Fibroblast of skin of right biceps (primary cell): ENCODE results near the gene TMEM134.
"Not testable (repeated sequence)": the region's sequence is repeated elsewhere in the genome, so short reads cannot be mapped to it uniquely, and the experiment has no call there.

Source experiments
- DNase-seq: peaks from one replicate; pipeline ENCODE4 v3.0.0-alpha.2; 2013

The TMEM134 gene

DNA sequence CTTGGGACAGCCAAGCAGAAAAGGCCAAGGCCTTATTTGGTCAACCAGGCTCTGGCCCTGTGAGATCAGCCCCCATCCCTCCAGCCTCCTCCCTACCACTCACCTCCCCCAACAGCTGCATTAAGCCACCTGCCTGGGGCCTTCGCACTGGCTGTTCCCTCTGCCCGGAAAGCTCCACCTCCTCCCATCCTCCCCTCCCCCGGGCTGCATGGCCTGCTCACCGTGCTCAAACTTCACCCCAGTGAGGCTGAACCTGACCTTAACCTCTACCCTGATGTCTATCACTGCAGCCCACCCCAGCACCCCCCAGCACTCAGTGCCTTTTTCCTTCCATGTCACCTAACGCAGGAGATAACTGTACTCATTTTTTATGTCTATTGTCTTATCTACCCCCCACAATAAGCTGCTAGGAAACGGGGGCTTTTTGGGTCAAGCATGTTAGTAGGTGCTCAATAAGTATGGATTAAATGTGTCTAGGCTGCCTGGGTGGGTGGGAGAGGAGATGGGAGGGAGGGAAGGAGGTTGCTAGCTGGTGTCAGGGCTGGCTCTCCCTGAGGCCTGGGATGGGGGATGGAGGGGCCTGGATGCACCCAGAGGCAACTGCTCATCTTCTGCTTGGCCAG is 32.5 kb downstream of the TMEM134 start:
- DNase-seq, result peak; percentile 46

DNA sequence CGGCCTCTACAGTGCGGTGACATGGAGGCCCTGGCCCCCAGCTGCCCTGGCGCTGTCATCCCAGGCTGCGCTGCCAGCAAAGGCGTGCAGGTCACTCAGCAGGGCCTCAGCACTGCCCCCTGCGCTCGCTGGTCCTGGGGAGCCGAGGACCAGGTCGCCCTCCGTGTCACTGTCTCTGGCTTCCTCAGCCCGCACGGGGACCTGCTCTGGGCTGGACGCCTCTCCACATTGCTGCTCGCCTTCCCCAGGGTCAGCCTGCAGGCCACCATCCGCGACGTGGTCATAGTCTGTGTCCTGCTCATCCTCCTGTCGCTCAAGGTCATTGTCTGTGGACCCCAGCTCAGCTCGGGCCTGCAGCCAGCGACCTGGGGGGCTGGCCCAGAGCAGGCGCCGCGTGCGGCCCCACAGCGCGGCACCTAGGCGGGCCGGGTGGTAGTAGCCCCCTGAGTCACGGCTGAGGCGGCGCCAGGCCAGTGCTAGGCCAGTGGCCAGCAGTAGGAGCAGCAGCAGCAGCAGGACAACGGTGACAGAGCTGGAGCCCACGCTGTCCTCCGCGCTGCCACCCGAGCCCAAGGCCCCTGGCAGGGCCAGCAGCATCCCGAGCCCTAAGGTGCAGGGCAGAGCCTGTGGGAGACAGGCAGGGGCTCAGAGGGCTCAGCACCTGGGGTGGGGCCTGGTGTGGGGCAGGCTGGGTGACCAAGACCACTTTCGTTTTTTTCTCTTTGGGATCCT is 33.2 kb downstream of the TMEM134 start:
- DNase-seq, result no peak

GRCh38 chr11:67435031-67435726 is 33.9 kb downstream of the TMEM134 start:
- no peak for DNase-seq

GRCh38 chr11:67434395-67434881 is 34.6 kb downstream of the TMEM134 start:
- DNase-seq, result no peak

DNA sequence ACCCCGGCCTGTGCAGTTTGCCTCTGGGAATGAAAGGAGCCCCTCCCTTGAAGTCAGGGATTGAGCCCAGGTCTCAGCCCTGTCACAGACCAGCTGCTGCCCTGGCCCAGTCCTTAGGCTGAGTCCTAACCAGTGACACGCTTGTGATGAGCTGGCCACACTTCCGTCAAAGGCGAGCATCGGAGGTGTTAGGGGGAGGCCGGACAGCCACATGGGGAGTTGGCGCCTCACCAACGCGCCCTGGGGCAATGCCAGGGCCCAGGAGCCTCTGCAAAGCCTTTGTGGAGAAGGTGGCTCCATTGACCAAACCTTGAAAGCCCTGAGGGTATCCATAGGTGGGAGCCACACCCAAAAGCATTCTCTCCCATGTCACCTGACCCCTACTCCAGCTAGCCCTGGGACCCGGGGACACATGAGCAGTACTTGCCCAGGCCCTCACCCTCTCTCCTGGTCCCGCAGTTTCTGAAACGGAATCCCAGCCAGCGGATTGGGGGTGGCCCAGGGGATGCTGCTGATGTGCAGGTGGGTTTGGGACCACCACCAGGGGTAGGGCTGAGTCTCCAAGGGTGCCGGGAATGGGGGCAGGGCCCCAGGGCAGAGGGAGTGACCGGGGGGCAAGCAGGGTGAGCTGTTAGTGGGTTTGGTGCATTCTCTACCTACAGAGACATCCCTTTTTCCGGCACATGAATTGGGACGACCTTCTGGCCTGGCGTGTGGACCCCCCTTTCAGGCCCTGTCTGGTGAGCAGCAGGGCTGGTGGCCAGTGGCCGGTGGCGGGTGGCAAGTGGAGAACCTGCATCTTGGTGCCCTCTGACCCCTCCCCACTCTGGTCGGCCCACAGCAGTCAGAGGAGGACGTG is 35.3 kb downstream of the TMEM134 start:
- DNase-seq, result no peak

DNA sequence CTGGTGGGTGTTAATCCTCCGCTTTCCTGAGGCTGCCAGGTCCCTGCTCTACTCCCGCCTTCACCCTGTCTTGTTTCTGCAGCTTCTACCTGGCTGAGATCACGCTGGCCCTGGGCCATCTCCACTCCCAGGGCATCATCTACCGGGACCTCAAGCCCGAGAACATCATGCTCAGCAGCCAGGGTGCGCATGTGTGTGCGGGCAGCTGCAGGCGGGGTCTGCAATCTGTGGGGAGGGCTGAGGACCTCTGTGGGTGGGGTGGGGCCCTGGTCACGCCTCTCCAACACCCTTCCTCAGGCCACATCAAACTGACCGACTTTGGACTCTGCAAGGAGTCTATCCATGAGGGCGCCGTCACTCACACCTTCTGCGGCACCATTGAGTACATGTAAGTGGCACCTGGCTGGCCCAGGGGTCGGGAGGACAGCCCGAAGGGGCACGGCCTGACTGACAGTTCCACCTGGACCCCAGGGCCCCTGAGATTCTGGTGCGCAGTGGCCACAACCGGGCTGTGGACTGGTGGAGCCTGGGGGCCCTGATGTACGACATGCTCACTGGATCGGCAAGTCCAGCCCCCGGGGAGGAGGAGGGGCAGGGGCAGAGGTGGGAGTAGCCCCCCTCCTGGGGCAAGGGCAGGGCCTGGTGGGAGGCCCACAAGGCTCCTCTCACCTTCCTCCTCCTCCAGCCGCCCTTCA is 36.2 kb downstream of the TMEM134 start:
- DNase-seq, result no peak

GRCh38 chr11:67431346-67432249 is 37.5 kb downstream of the TMEM134 start:
- no peak for DNase-seq

- DNase-seq, result no peak
Observed at GRCh38 chr11:67429722-67430121, 39.3 kb downstream of the TMEM134 start.

DNA sequence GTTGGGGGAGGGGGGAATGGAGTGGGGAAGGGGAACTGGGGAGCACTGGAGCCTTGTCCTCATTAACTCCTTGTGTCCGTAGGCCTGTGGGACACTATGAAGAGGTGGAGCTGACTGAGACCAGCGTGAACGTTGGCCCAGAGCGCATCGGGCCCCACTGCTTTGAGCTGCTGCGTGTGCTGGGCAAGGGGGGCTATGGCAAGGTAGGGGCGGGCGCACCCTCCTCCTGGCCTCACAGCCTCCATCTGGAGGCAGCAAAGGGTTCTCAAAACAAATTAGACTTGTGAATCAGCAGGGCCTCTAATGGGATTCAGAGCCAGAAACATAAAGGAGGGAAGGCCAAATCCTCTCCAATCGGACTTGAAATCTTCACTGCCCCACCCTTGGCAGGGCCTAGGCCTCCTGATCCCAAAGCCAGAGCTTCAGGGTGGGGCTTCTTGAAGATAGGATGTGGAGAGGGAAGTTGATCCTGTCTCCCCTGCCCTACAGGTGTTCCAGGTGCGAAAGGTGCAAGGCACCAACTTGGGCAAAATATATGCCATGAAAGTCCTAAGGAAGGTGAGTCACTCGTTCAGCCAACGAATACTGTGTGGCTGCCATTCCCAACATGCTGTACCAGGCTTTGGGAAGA is 39.9 kb downstream of the TMEM134 start:
- DNase-seq, result no peak

- peak; percentile 97 for DNase-seq
Observed at GRCh38 chr11:67428052-67429001, 40.7 kb downstream of the TMEM134 start, which contains the start of gene RPS6KB2. RPS6KB2 (plus strand) TSS chr11:67428494; CDS start chr11:67428546, 52 bp downstream.

DNA sequence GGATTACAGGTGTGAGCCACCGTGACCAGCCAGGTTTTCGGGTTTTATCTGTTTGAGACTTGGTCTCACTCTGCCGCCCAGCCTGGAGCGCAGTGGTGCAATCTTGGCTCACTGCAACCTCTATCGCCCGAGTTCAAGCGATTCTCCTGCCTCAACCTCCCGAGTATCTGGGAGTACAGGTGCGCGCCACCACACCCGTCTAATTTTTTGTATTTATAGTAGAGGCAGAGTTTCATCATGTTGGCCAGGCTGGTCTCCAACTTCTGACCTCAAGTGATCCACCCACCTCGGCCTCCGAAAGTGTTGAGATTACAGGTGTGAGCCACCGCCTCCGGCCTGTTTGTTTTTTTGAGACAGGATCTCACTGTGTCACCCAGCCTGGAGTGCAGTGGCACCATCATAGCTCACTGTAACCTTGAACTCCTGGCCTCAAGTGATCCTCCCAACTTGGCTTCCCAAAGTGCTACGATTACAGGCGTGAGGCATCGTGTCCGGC is 41.6 kb downstream of the TMEM134 start:
- not testable (repeated sequence) for DNase-seq

- no peak for DNase-seq
Observed at GRCh38 chr11:67423891-67424613, 45.0 kb downstream of the TMEM134 start.

GRCh38 chr11:67423466-67423865 is 45.6 kb downstream of the TMEM134 start:
- no peak for DNase-seq

GRCh38 chr11:67422891-67423290 is 46.2 kb downstream of the TMEM134 start:
- DNase-seq, result no peak

DNA sequence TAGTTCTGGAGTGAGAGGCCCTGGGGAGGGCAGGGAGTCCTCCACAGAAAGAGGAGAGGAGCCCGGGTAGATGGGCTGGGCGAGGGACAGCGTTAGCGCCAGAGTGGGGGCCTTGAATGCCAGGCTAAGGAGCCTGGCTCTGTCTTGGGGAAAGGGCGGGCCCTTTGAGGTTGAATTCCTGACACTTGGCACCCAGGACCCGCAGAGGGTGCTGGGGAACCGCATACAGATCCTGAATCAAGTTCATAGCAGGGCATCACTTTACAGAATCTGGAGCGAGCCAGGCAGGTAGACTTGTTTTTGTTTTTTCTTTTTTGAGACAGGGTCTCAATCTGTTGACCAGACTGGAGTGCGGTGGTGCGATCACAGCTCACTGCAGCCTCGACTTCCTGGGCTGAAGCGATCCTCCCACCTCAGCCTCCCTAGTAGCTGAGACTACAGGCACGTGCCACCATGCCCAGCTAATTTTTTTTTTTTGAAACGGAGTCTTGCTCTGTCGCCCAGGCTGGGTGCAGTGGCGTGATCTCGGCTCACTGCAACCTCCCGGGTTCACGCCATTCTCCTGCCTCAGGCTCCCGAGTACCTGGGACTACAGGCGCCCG is 47.5 kb downstream of the TMEM134 start:
- no peak for DNase-seq

DNA sequence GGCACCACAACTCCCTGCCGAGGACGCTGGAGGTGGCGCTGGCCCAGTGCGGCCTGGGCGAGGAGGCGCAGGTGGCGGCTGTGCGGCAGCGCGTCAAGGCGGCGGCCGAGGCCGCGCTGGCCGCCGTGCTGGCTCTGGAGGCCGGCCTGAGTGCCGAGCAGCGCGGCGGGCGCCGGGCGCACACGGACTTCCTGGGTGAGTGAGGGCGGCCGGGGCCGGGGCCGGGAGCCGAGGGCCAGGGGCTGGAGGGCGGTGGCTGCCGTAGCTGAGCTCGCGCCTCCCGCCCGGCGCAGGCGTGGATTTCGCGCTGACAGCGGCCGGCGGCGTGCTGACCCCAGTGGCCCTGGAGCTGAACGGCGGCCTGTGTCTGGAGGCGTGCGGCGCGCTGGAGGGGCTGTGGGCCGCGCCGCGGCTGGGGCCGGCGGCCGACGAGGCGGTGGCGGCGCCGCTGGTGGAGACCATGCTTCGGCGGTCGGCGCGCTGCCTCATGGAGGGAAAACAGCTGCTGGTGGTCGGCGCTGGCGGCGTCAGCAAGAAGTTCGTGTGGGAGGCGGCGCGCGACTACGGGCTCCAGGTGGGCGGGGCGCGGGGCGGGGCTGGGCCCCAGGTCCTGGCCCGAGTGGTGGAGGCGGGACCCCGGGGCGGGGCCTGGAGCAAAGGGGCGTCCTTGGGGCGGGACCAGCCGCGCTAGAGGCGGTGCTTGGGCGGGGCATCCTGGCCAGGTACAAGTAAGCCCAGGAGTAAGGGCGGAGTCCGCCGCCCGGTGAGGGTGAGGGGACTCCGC is 48.2 kb downstream of the TMEM134 start:
- DNase-seq, result peak; percentile 92

- no peak for DNase-seq
Observed at GRCh38 chr11:67420147-67420645, 48.9 kb downstream of the TMEM134 start.
